Activated CD8-positive, alpha-beta memory T cell treated with anti-CD3 and anti-CD28 coated beads, Interleukin-2, amount 50 U/mL, for 4 hours (primary cell): ENCODE measurements around the gene NSUN2.

Experiments
- DNase-seq: peaks from one replicate; pipeline ENCODE4 v3.0.0-alpha.2; 2020

NSUN2 gene

DNA sequence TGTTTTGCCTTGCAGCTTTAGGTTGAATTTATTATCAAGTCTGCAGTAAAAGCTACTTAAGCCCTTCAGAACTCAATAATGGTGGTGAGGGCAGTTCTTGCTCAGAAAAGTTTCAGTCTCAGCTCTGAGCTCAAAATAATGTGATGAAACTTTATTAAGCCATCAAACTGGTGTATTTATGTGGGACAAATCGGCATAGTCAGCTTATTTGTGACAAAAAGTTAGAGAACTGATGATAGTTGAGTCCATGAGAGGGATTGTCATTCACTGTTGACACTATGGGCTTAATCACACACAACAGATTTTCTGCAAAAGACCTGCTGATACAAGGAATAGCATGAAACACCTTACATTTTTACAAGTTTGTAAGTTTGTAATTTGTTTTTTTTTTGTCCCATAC is 9.8 kb upstream of the NSUN2 start:
- DNase-seq, result no peak

DNA sequence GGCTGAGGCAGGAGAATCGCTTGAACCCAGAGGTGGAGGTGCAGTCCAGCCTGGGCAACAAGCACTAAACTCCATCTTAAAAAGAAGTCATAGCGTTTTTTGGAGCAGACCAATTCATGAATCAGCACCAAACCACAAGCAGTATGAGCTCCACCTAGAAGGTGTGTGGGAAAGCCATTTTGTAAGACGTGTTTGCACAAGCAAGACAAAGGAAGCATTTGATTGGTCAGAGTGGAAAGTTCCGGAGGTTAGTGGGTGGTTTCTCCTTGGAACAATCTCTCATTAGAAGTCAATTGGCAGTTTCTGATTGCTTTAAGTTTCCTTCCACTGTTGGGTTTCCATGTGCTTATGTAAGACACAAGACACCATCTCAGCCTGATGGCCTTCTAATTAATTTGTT is 5.4 kb upstream of the NSUN2 start:
- no peak for DNase-seq

DNA sequence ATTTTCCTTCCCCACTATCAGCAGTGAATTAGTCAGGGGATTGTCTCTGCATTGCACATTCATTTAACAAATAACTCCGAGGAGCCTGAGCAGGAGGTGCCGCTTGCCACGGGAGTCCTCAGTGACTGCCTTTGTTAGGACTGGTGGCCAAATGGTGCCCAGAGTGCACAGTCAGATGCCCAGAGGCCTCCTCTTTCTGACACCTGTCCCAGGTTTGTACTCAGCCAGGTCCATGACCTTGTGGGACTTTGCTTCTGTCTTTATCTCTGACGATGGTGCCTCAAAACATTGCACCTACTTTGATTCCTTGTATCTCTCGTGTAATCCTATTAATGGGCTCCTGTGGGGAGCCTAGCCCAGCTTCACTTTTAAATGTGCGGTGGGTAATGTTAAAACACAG is 4.7 kb upstream of the NSUN2 start:
- no peak for DNase-seq

DNA sequence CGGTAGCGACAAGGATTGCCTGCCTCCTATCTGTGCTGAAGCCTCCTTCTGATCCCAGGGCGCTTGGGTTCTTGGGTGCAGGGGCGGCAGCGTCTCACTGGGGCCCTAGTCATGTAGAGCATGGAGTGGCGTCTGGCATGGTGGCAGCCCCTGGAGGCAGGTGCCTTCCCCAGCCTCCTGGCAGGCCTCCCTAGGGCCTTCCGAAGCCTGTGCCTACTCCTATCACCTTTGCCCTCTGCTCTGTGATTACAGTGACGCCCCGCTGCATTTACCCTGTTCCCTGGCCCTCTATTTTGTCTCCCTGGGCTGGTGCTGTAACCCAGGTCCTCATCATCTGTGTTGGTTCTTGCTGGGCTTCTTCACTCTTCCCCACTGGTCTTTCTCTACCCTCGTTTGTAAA is 4.2 kb upstream of the NSUN2 start:
- no peak for DNase-seq

DNA sequence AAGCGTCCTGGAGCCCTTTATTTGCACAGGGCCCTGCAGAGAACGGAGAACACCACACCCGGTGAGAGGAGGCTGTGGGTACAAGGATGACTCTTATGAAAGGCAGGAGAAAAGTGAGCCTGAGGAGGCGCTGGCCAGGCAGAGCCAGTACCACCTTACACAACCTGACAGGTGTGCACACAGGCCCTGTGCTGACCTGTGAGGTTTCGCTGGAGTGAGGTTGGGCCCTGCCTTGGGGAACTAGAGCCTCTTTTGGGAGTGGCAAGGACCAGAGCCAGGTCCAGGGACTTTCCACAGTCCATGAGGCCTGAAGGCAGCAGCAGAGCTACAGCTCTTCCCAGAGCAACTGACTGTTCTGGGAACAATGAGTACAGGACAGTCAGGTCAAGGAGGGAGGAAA is 3.4 kb upstream of the NSUN2 start:
- DNase-seq, result no peak

DNA sequence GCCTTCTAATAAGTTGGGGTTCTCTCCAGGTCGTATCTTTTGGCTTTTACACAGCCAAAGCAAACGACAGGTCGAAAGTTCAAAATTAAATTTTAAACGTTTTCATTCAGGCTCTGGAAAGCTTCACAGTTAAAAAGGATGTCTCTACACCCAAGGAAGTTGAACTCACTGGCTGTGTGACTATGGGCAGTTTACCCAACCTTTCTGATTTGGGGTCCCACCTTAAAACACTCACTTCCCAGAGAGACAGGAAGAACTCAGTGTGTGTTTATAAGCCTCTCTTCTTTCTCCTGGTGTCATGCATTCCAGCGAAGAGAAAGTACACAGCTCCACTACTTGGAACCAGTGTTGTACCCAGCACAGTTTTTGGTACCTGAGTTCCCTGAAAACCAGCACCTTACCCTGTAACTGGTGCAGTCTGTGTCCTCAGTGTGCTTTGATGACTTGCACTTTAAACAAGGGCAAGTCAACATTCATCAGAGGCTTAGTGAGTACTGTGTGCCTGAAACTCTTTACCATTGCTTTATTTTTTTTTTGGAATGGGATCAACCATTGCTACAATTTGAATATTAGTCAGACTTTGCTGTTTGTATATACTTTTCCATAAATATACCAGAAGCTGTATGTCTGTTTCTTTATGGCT is 2.1 kb upstream of the NSUN2 start:
- no peak for DNase-seq

DNA sequence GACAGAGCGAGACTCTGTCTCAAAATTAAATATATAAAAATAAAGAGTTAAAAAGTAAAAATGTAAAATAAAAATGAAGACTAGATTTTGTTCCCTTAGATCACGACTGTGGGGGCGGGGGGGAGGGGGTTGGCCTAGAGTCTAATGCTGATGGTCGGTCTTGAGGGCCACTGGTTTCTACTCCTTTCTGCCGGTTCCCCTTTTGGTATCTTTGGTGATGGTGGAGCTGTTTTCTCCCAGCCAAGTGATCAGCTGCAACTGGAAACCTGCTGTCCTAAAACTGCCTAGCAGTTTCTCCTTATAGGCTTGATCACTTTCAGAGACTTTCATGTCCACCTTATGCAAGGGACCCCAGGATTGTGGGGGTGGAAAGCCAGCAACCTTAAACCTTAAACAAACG is 1.5 kb upstream of the NSUN2 start:
- no peak for DNase-seq

DNA sequence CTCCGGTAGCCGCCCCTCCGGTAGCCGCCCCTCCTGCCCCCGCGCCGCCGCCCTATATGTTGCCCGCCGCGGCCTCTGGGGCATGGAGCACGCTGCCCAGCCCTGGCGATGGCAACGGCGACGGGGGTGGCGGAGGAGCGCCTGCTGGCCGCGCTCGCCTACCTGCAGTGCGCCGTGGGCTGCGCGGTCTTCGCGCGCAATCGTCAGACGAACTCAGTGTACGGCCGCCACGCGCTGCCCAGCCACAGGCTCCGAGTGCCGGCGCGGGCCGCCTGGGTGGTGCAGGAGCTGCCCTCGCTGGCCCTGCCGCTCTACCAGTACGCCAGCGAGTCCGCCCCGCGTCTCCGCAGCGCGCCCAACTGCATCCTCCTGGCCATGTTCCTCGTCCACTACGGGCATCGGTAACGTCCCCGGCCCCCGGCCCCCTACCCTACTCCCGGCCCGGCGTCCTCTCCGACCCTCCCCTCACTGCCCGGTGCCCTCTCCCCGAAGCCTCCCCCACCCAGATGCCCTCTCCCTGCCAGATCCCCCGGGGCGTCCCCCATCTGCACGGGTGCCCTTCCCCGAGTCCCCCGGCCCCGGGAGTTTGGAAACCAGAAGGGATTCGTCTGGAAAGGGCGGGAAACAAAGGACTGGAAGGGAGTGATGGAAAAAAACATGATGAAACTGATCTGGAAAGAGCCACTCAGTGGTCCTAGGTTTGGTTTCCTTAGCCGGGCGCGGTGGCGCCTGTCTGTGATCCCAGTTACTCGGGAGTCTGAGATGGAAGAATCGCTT is 813 bp upstream of the NSUN2 start:
- DNase-seq, result no peak

DNA sequence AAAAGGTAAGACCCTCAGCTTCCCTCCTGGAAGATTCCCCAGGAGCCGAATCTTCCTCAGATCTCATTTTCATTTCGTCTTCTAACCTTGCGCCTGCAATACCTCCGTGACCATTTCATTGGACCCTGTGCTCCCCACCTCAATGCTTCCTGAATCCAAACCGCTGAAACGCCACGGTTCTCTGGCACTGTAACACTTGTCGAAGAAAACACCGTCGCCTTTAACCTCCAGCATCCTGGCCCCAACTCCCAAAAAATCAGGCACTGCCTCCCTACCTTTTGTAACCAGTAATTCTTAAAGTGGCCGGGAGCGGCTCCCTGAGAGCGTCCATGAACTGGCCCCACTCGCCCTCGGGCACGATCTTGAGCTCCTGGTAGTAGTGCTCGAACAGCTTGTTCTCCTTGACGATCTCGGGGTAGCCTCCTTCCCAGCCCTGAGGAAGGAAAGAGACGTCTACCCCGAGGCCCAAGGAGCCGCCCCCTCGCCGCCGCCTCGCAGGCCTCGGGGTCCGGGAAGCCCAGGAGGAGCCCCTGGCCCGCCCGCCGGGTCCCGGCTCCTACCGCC is 438 bp downstream of the NSUN2 start:
- DNase-seq, result no peak

DNA sequence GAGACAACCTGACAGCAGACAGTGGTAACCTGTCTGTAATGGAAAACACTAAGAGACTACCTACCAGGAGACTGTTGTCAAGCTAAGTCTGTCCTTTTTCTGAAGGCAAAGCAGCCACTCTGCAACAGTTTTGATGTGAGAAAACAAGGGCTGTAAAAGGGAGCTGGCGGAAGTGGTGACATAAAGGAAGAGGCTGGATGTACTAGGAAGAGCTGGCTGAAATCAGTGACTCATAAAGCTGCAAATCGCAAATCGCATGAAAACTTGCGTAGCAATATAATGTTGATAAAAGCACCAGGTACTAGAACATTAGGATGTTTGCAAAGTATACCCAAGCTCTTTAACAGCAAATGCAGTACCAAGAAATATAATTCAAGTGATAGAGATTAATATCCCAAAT is 1.4 kb downstream of the NSUN2 start:
- DNase-seq, result no peak

DNA sequence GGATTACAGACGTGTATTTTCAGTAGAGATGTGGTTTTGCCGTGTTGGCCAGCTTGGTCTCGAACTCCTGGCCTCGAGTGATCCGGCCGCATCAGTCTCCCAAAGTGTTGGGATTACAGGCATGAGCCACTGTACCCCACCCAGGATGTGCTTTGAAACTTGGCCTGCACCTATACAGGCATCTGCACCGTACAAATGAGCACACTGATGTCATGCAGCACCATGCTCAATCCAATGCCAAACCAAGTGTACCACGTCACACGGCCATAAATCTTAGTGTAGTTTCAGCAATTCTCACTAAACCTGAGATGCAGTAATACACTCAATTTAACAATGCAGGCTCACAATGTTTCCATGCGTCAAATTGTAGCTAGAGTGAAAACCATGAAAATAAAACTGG is 6.3 kb downstream of the NSUN2 start:
- no peak for DNase-seq

DNA sequence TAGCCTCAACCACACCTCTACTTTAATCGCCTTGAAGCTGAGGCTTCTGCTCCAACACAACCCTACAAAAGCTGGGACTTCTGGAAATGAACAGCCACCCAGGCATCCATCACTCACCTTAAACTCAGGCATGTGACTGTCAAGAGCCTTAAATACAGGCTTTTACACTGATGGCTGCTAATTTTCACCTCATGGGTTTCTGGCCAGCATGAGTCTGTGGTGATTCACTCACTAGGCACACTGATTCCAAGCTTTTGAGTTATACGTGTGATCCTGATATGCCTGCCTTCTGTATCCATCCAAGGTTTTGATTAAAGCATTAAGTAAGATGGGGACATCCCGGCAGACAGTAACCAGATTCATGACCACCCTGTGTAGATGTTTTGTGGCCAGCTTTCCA is 8.9 kb downstream of the NSUN2 start:
- no peak for DNase-seq

DNA sequence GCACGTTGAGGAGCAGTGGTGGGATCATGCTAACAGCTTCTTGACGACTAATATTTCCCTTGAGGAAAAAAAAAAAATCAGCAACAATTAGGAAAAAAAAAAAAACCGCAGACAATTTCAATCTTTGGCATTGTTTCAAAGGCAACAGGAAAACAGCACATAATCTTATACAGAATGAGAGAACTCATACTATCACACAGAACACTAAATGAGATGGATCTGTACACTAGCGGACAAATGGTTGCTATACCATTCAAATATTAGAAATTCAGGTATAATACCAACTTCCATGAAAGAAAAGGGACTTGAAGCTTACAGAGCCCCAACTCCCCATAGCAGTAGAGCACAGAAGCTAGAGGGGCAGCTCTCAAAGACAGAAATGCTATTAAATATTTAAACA is 9.6 kb downstream of the NSUN2 start:
- DNase-seq, result no peak

DNA sequence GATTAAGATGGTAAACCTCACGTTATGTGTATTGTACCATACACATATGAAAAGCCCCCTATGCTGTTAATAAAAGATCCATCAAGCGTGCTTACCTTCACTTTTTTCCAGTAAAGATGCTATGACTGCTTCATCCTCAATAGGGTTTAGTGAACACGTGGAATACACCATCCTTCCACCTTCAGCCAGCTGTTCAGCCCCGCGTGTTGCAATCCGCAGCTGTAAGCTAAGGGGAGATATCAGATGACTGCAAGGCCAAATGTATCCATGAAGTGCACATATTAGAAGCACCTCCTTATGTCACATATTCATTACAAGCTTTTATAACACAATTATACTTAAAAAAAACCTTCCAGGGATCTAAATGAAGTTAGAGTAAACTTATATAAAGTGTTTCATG is 16.2 kb downstream of the NSUN2 start:
- DNase-seq, result no peak

DNA sequence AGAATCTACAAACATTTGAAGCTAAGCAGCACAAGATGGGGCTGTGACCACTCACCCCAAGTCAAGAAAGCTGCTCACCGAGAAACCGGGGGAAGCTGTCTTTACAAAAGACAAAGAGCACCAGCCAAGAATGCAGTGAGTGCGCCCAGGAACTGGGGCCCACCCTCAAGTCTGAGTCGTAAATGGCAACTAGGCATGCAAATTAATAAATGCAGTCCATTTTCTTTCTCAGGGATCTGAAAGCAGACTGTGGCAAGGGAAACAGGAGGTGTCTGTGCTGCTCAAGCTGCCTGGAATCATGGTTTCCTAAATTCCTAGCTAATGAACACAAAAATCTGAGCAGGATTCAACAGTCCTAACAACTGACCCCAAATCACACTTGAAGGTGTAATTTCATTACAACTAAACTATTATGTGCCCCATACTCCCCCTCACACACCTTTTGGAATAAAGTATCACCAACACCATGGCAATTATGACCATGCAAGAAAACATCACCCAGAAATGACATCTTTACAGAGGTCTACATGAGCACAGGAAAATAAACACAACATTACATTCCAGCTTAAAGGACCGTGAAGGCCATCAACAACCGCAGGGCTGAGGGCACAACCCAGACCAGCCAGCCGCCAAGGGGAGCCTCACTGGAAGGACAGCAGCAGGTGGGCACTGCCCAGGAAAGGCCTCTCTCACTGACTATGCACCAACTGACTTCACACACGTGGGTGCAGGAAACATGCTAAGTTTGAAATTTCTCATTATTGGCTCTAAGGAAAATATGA is 17.6 kb downstream of the NSUN2 start:
- no peak for DNase-seq

DNA sequence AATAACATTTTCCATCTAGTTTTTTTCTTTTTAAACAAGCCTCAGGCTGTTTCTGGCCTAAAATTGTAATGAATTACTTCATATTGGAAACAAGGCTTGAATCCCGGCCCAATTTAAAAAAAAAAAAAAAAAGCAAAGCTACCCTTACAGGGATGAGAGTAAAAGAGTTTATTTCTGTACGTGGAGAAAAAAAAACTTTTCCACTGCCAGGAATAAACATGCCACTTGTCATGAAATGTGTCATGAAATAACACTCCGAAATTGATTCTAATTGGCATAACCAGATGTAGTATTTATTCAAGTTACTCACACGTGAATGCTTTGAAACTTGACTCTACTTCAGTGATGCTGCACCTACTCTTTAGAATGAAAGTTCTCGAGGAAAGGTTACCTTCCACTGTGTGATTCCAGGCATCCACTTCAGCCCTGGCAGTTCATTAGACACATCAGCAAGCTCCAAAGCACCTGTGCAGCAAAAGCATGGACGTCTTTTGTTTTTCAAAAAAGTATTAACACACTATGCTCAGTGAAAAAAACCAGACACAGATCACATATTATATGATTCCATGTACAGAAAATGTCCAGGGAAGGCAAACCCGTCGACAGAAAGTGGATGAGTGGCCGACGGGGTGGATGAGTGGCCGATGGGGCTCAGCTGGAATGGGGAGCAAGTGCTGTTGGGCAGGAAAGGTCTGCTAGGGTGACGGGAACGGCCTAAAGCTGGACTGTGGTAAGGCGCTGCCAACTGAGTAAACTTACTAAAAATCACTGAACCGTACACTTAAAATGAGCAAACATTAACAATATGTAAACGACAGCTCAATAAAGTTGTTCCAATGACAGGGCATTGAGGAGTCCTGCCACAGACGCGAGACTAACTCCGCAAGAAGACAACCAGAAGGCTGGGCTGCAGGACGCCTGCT is 21.2 kb downstream of the NSUN2 start:
- no peak for DNase-seq

DNA sequence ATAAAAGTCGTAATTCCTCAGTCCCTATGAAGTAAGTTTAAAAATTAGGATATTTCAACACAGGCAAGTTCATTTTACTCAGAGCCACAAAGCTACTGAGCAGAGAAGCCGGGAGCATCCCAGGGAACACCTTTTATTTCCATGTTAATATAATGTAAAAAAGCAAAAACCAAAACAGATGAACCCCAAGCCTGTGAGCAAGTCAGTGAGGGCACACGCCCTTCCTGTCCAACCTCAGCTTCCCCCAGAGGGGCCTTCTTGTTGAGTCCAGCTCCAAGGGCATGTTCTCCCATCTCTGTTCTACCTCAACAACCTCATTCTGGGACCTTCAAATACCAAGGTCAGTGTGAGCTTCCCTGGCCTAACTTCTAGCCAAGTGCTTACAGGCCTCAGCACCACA is 24.8 kb downstream of the NSUN2 start:
- DNase-seq, result no peak

DNA sequence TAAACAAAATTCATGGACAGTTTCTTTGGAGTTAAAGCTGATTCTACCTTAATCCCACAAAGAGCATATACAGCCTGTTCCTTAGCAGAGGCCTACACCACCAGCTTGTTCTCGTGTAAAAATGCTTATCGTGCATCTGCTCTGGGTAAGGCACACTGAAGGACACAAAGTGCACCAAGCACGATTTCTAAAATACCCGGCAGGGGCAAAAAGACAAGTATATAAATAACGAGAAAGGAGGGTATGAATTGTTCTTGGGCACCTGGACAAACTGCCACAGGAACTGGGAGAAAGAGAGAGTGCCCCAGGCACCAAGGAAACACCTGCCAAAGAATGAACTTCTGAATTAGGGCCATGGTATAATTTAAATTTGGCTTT is 25.3 kb downstream of the NSUN2 start:
- no peak for DNase-seq

DNA sequence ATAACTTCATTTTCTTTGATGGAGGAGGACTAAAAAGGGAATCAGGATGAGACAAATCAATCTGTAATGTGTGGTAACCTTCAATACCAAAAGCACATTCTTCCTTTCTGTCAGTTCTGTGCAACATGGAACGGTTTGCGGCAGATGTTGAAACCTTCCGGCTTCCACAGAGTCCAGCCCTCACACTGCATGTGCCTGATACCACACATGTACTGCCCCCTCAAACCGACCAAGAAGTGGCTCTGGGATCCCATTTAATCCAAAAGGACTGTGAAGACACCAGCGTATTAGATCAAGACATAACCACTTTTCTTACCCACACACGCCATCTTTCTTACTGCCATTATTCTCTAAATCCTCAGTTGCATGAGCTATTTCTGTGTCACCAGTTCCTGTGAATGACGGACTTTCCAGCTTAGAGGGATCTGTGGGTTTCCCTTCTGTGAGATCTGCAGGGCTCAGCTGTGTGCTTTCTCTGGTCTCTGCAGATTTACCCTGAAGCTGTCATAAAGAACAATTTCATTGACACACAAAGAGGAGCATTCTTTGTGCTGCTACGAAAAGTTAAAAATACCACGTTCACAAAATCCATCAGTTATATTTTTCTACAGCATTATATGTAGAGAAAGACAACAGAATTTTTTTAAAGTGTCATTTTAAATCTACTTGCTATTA is 25.8 kb downstream of the NSUN2 start:
- DNase-seq, result no peak

DNA sequence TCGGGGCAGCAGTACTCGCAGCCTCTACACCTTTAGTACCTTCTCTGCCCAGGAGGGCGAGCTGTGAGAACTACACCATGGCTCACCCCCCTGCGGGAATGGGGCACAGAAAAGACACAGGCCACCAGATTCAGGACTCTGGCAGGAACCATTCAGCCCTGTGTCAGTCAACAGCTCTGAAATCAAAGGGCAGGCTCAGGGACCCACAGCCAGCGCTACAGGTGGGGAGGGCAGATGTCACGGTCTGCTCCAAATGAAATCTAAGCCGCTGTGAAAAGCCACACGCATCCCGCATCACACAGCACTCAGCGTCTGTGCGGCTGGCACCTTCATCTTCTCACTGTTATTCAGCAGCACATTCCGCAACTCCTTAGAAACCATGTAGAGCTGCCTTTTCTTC is 27.9 kb downstream of the NSUN2 start:
- no peak for DNase-seq

DNA sequence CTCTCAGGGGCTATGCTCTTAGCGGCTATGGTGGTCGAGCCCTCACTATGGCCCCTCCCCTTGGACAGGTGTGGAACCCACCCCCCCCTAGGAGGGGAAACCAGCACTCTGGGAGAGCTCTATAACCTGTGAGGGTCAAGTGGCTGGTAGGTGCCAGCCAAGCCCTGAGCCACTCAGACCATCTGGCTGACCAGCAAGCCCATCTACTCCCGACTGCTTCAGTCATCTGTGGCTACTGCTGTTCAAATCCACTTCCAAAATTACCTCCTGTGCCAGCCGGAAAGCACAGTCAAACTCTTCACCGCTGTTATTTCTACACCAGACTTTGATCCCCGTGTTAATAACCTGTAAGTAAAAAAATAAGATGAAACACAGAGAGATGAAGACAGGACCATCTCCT is 28.5 kb downstream of the NSUN2 start:
- DNase-seq, result no peak

DNA sequence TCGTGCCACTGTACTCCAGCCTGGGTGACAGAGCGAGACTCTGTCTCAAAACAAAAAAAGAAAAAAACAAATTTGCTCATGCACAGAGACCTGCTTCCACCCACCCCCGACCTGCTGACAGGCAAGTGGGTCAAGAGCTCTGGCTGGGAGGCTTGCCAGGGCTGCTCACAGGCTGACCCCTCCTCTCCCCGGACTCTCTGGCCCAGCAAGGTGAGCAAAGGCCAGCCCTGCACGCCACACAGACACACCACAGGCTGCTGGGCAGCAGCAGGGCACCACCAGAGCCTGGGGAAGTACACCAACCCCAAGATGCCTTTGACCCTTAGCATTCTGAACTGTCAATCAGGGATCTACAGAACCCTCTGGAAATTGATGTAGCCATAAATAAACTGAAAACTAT is 29.2 kb downstream of the NSUN2 start:
- no peak for DNase-seq
